Effector CD8-positive, alpha-beta T cell (primary cell): ENCODE results near the gene NFYC.

Experiments
- DNase-seq: peaks from one replicate; lab custom pipeline; 2025; lab: John Stamatoyannopoulos, UW

NFYC gene

GRCh38 chr1:40760984-40761383 is 69.5 kb downstream of the NFYC start:
- DNase-seq, result no peak

DNA sequence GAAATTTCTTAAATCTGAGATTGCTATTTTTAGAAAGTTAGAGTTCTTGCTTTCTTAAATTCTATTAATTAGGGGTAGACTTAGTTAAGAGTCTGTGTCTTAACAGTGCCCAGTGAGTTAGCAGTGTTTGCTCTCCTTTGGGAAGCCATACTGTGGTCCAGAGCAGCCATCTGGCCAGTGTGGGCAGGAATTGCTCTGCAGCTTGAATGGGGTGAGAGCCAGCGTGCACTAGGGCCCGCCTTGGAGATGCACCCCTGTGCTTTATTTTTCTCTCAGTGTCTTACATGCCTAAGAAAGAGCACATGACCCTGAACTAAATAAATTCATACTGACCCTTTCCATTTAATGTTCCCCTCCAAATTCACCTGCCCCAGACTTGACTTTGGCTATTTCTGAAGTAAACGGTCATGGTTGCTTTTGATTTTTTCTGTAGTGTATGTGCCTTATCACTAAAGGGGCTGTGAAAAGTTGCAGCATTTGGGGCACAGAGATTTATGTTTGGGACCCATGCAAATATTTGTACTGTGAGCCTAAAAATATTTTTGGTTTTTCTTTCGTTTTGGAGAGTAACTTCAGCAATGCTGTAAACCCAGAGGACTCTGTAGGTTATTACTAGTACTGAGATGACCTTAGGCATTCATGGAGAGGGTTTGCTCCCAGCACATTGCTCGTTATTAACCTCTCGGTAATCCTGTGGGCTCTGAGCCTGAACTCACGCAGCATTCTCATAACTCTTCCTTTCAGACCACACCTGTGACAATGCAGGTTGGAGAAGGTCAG is 70.8 kb downstream of the NFYC start:
- no peak for DNase-seq

DNA sequence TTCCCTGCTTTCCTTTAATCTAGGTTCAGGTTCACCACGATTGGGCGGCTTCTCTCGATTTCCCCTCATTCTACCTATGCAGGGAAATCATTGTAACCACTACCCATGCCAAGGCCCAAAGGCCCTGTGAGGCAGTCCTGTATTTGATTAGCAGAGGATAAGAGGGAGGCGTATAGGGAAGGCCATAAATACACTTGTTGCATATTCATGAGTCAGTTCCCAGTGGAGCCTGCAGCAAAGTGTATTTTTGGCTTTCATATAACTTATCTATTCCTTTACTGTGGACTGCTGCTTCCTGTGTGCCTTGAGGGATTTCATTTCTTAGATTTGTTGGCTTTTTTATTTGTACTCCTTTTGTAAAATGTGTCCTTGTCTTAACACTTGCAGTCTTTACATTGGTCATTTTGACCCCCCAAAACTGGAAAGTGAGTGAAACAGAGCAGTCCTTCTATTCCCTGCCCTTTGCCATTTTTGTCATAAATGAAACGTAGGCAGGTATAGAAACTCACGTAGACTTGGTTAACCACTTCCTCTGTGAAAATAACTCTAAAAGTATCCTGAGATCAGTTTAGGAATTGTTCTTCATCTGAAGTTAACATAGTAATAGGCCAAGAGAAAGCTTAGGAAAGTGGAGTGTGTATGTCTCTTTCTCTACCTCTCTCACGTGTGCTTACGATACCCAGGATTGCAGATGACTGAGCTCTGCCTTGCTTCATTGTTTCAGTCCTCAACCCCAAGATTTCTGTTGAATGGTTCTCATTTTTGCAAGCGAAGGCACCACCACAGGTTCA is 72.4 kb downstream of the NFYC start:
- DNase-seq, result no peak

GRCh38 chr1:40764981-40765380 is 73.5 kb downstream of the NFYC start:
- no peak for DNase-seq

DNA sequence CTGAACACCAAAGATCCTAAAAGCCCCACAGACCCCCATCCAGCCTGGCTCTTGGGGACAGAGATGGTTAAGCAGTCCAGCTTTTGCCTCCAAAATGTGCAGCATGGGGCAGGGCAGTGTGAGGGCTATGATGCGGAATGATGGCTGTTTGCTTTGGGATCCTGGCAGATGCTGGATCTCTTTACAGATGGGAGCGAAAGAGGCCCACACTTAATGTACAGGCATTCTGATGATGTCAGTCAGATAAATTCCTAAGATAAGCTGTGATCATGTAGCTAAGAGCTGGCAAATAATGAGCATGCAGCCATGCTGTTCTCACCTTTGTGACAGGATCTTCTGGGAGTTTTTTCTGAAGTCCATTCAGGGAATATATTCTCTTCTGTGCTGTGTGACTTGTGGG is 74.5 kb downstream of the NFYC start:
- DNase-seq, result no peak

GRCh38 chr1:40766560-40766959 is 75.1 kb downstream of the NFYC start:
- no peak for DNase-seq

DNA sequence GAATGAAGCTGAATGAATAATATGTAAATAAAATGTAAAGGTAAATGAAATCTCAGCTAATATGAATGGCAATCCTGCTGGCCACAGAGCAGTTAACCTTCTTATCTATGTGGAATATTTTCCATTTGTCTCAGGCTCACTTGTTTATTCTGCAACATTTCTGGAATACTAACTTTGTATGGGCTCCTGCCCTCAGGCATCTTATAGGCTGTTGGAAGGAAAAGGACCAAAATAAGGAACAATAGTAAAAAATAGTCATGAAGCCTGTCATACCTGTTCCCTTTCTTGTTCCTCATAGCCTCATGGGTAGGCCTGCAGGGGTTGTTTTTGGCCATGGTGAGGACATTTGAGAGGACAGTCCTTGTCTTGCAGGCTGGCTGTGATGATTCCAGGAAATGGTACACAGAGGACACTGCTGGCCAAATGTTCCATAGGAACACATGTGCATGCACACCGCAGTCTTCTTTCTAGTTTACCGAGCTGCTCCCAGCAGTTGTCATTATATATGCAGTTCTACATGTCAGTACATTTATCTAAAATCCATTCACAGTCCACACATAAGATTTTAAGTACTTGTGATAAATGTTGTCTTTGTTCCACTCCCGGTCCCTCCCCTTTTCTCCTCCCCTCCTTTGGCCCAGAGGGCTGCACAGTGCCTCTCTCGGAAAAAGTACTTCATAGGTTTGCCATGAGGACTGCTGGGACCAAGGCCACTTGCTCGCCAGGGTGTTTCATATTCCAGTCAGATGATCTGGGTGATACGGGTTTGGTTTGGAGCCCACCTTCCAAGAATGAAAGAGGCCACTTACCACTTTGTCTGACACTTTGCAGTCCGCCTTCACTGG is 76.9 kb downstream of the NFYC start:
- DNase-seq, result no peak

DNA sequence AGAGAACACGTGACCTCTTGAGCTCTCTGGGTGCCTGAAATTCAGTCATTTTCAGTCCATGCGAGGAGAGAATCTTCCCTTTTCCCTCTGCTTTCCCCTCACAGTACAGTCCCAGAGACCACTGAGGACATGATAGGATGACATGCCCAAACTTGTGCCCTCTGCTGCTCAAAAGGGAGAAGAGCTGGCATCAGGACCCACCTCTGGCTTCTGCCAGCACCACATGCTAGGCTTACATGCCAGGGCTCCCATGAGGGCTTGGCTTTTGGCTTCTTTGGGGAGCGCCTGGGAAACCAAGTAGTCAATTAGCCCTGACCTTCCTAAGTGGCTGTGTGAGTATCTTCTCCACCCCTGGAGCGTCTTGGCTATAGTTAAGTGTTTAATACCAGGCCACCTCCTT is 78.3 kb downstream of the NFYC start:
- no peak for DNase-seq

DNA sequence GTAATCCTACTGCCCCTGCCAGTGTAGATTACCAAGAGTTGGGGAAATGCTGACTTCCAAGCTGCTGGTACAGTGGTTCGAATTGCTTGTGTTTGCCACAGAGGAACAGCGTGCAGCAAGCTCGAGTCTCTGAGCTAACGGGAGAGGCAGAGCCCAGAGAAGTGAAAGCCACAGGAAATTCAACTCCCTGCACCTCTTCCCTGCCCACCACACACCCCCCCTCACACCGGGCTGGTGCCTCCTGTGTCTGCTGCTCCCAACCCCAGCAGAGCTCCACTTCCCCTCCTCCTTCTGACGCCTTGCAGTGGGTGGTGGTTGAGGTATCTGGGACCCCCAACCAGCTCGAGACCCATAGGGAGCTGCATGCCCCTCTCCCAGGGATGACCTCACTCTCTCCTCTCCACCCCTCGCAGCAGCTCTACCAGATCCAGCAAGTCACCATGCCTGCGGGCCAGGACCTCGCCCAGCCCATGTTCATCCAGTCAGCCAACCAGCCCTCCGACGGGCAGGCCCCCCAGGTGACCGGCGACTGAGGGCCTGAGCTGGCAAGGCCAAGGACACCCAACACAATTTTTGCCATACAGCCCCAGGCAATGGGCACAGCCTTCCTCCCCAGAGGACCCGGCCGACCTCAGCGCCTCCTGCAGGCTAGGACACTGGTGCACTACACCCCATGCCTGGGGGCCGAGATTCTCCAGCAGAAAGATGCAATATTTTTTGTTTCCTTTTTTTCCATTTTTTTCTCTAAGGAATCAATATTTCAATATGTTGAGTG is 79.0 kb downstream of the NFYC start:
- DNase-seq, result no peak

GRCh38 chr1:40772146-40772955 is 80.8 kb downstream of the NFYC start:
- DNase-seq, result no peak

GRCh38 chr1:40773748-40774265 is 82.3 kb downstream of the NFYC start:
- DNase-seq, result no peak

DNA sequence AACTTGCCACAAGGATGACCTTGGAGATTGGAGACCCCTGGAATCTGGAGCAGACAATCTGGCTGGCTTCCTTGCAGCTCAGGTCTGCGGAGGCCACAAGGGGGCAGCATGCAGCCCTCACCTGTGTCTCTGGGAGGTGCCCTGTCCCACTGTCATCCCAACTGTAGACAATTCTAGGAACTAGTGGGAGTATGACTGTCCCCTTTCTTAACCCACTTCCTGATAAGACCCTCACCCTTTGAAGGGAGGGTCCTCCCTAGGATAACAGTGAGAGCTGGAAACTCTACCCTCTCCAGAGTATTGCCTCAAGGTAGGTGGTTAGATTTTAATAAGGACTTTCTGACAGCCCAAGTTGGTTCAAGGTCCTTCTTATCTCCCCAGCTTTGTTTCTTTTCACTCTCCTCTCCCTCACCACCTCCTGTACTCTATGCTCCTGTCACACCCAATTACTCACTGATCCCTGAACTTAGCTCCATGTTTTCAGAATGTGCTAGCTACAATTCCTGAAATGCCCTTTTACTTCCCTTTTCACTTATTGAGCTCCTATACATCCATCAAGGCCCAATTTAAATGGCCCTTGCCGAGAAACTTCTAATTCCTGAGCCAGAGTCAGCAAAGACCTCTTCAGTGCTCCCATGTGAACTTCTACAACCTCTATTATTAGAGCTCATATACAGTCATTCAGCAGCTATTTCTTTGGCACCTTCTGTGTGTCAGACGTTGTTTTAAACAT is 82.9 kb downstream of the NFYC start:
- peak; percentile 54 for DNase-seq

DNA sequence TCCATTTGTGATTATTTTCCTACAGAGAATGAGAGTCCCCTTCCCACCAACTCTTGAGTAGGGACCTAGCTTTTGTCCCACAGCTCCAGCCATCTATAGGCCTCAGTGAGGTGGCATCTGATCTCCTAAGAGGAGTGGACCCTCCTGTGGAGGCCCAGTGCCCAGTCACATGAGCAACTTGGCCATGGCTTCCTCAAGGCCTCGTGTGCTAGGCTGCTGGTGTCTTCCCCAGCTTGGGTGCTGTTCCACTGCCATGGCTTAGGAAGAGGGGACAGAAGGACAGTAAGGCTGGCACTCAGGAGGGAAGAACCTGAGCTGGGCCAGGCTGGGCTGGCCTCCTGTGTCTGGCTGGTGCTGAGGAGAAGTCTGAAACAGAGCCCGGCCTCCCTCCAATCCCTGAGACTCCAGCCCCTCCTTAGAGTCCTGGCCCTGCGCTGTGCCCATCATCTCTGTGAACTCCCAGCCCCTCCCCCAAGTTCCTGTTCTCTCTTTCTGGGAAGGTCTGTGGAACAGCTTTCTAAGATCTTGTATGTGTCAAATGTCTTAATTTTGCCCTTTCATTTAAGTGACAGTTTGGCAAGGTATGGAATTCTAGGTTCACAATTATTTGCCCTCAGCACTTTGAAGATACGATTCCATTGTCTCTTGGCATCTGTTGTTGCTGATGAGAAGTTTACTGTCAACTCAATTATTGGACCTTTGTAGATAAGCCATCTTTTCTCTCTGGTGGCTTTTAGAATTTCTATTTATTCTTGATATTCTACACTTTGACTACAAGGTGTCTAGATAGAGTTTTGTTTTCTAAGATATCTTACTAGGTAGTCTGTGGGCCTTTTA is 85.0 kb downstream of the NFYC start:
- DNase-seq, result no peak

DNA sequence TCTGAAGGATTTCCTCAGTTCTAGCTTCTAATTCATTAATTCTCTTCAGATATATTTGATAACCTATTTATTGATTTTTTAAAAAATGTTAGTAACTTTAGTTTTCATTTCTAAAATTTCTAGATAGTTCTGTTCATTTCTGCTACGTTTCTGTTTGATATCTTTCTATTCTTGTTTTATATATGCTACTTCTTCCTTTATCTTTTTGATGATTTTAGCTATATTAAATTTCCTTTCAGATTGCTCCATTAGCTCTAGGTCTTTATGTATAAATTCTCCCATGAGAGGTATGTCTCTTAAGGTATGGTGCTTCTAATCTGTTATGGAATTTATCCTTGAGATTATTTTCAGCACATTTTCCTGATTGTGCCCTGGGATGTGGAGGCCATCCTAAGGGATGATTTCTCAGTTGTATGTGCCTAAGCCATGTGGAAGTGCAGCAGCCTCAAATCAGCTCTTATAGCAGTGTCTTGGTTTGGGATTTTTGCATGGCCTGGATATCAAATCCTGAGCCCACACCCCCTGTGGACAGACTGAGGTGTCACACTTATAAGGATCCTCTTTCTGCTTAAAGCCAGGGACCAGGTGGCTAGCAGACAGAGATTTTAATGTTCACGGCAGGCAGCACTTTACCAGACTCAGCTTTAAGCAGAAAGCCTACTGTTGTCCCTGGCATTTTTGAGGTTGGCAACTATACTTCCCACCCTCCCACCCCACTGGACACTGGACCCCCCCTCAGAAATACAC is 85.9 kb downstream of the NFYC start:
- no peak for DNase-seq

- no peak for DNase-seq
These were observed 89.4 kb downstream of the NFYC start for GRCh38 chr1:40780678-40781607.

DNA sequence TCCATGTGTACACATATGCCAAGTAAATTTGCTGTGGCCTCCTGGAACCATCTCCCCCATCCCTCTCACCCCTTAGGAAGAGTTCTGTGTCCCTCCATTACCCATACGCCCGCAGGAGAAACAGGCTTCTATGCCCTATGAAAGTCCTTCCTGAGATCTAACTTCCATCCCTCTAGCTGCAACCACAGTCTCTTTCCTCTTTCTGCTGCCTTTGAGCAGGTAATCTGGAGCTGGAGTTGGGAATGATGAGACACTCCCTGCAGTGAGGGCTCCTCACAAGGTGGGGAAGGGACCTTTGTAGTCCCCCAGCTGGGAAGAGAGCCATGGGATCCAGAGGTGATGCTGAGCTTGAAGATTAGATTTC is 90.1 kb downstream of the NFYC start:
- DNase-seq, result no peak

- DNase-seq, result no peak
These were observed 91.0 kb downstream of the NFYC start for GRCh38 chr1:40782371-40782956.
